Heart left ventricle (tissue), 16 donors: ENCODE data around the gene ADRM1. TPM values are rescaled to one million over a fixed set of nuclear protein-coding genes. Genes with fewer than 3 reads are reported as not detected.

Source experiments
- ATAC-seq, 4 donors: fragments of 200-7000 bp; cut with Tn5 transposase; one replicate each; pipeline ENCODE4 v1.9.1; 2020 to 2022; ENCODE audit warnings: moderate library complexity in 4 of 4, mild to moderate bottlenecking in 3 of 4, moderate number of reproducible peaks in 1 of 4
- DNase-seq, 5 donors: peaks; one replicate each; pipeline ENCODE4 v3.0.0-alpha.2; 2020
- H3K27ac ChIP-seq, 12 donors: fragments of 200-600 bp; sonication (generic) in 4 of 12; one replicate each; pipeline versions ENCODE4 v1.5.0 to v1.8.0; 2016 to 2022; ENCODE audit warnings: mild to moderate bottlenecking in 2 of 12
- H3K27me3 ChIP-seq, 9 donors: fragments of 200-600 bp; sonication (generic) in 2 of 9; one replicate each; pipeline versions ENCODE4 v1.5.1 to v1.8.0; 2016 to 2022; ENCODE audit warnings: mild to moderate bottlenecking in 3 of 9
- H3K36me3 ChIP-seq, 9 donors: fragments of 200-600 bp; sonication (generic) in 2 of 9; one replicate each; pipeline versions ENCODE4 v1.5.0 to v1.8.0; 2018 to 2022; ENCODE audit warnings: mild to moderate bottlenecking in 2 of 9
- H3K4me1 ChIP-seq, 12 donors: fragments of 200-600 bp; sonication (generic) in 4 of 12; one replicate each; pipeline versions ENCODE4 v1.5.0 to v1.8.0; 2016 to 2022; ENCODE audit warnings: mild to moderate bottlenecking in 3 of 12
- H3K4me3 ChIP-seq, 12 donors: fragments of 200-600 bp; sonication (generic) in 4 of 12; one replicate each; pipeline versions ENCODE4 v1.5.0 to v1.8.0; 2017 to 2022; ENCODE audit warnings: mild to moderate bottlenecking in 9 of 12, moderate library complexity in 4 of 12
- H3K9me3 ChIP-seq, 12 donors: fragments of 200-600 bp; sonication (generic) in 4 of 12; one replicate each; pipeline versions ENCODE4 v1.5.0 to v1.8.0; 2016 to 2022; ENCODE audit warnings: mild to moderate bottlenecking in 1 of 12
- CTCF ChIP-seq, 12 donors: fragments of 200-600 bp; sonication (generic) in 4 of 12; IDR thresholded peaks; one replicate each; pipeline versions ENCODE4 v1.5.0 to v1.8.0; 2018 to 2022; ENCODE audit warnings: antibody characterized with exemption in 12 of 12, mild to moderate bottlenecking in 5 of 12
- POLR2A ChIP-seq, 2 donors: fragments of 450-650 bp; IDR thresholded peaks; one replicate each; pipeline ENCODE4 v1.6.1; 2017; ENCODE audit warnings: antibody characterized with exemption in 2 of 2, mild to moderate bottlenecking in 2 of 2, moderate library complexity in 2 of 2
- whole genome bisulfite sequencing, 4 donors: extraction: QIAGEN DNeasy Blood & Tissue Kit in 2 of 4; methylation state at CpG; one replicate each; pipeline versions ENCODE4 v1.1.5 to v1.1.7; 2013 to 2018; 5-methylcytosine and 5-hydroxymethylcytosine counted together
- intact Hi-C, 10 donors: fragments of 100-400 bp; cut with DNase I; formaldehyde crosslinking; loops; one replicate each; pipeline versions ENCODE4 v1.11.1 to v1.14.2; 2022
- polyA plus RNA-seq, 2 donors: library from polyadenylated mRNA; stranded (reverse); fragments of 200-250 nt; gene quantifications; one replicate each; pipeline ENCODE4 v1.2.3, GENCODE V29; 2013
- total RNA-seq, 9 donors: library from RNA; depleted of rRNA in 2 of 9; stranded (reverse); fragments of >200 nt in 2 of 9; fragmentation: NEBNext Ultra II Directional in 3 of 9; extraction: Animal tissue kit (Norgen Biotek cat#: 25700) in 3 of 9; gene quantifications; one replicate each; pipeline versions ENCODE4 v1.1.0 to v1.2.4, GENCODE V29; 2016 to 2023
- donor health status: ischemic (EF 13 %, LVEDD 7.1; RV severe dilation, severe dysfunction).
- donor health status: healthy with polysubstance abuse.
- donor health status: DM: no; HTN: yes; CAD: no.
- donor health status: DM: no; HTN: no; CAD: no.
- donor health status: ischemic (EF 25% LVEDD 6.9; RV normal size, moderate dysfunction).
- donor health status: ischemic (EF 25% LVEDD 5.7; RV mildly dilated, moderate dysfunction).
- donor health status: healthy.
- donor health status: DM: yes; HTN: yes; CAD: no.
- donor health status: ischemic (EF 35%, LVEDD 5.7; RV mildly dilated, moderate dysfunction).
- donor health status: nonischemic (EF 11% LVEDD 7.7; RV severe dilation, severe dysfunction).
- donor health status: DM: yes; HTN: yes; CAD: no.
- donor health status: PGD.
- donor health status: ischemic (EF 29% LVEDD 5.4; RV normal size, mild dysfunction).
- donor health status: nonischemic (EF 23%, LVEDD 6.1; RV moderate dilation, normal function).

Gene ADRM1
- total and polyA plus RNA-seq, 11 donors: 66.8 to 218 (median 79.9) TPM

DNA sequence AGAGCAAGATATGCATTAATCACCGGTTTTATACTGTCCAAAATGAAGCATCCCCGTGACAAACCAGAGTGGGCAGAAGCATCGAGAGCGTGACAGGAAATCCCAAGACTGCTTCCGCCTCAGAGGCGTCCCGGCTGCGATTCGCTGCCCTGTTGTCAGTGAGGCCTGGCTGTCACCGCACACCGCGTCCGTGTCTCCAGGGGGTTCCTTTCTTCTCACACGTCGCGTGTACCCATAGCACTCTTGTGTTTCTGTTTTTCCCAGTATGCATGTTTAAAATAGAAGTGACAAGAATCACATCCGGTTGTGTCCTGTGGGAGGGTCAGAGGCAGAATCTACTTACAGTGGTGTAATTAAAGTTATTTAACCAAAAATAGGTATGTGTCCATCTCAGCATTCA, 8.3 kb upstream of the ADRM1 start:
- DNase-seq: no peak
- Histone ChIP-seq H3K4me1 (peaks cover 0 to 5% (median 0%) of the 10 kb centered on the region in 12 donors), H3K27ac (no peak overlapping the region), H3K9me3 (no peaks in the 10 kb centered on the region), H3K27me3 (no peaks in the 10 kb centered on the region), H3K4me3 (no peak overlapping the region), H3K36me3 (peaks cover 0 to 89% (median 75%) of the 10 kb centered on the region in 9 donors)
- WGBS, 4 donors: 64 to 76% (median 69%) methylated on average over 17 of the region's 17 CpGs
- ATAC-seq: no peak
- TF ChIP-seq POLR2A (IDR thresholded peaks at IDR 0.05): no peak
- TF ChIP-seq CTCF (IDR thresholded peaks at IDR 0.05): no peak
- intact Hi-C loops: loop anchor here in 1 of 10 donors (10.0 kb wide), 1 partner anchor 200 kb away; no protein-coding TSS in a partner anchor

DNA sequence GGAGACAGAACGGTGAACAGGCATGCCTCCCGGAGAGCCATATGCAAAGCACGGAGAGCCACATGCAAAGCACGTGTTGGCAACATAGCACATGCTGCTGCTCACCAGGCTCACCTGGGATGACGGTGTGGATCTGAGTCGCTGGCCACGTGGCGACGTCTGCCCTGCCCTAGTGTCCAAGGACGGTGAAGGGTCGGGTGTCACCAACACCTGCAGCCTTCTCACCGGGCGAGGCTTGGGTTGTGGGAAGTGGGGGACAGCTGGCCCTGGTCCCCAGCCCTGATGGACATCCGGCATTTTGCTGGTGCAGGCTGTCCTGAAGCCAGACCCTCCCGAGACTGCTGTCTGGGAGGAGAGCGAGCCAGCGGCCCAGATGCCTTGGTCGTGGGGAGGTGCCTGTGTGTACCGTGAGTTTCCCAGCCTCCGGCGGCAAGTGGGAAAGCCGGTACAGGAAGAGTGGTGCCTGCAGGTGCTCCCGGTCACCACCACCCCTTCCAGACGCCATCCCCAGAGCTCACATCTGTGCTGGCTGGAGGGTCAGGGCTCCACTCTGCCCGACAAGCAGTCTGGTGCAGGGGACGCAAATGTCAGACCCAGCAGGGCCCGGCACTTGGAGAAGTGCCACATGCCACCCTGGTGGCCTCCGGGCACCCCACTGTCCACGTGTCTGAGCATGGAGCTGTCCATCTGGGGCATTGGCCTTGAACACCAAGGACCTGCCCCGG, 5.9 kb upstream of the ADRM1 start:
- intact Hi-C loops: loop anchor here in 1 of 10 donors (10.0 kb wide), 1 partner anchor 198 kb away; no protein-coding TSS in a partner anchor
- WGBS, 4 donors: 81 to 89% (median 84%) methylated on average over 25 to 30 of the region's 30 CpGs

DNA sequence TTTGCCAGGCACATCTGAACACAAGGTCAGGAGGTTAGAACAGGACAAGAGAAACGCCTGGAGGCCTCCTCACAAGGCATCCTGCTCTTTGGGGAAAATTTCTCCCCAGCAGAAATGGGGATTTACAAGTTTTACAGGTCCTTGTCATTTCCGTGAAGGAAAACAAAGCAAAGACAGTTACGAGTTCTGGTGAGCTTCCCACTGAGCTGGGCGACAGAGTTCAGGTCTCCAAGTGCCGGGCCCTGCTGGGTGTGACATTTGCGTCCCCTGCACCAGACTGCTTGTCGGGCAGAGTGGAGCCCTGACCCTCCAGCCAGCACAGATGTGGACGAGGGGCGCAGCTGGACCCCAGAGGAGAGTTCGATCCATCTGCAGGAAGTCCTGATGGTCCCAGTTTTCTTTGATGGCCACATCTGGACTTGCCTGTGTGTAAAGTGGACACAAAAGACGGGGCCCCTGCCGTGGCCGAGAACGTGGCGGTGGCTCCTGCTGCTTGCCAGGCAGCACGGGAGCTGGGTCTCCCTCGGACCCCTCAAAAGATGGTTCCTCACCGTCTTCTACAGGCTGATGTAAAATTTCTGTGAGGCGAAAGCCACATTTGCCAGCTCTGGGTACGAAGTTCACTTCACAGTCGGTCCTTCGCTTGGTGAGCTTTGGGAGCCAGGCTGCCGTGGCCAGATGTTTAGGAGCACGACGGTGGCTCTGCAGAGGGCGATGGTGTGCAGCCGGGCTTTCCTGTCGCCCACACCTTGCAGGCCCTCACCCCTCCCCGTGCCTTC, 5.2 kb upstream of the ADRM1 start:
- peak overlapping the region in 3 of 12 donors; percentile 18 to 39 (median 27) for H3K27ac ChIP-seq
- ATAC-seq (no peak), DNase-seq (peak in 1 of 5 donors; percentile 58)
- H3K36me3 ChIP-seq: peaks cover 0 to 57% (median 46%) of the 10 kb centered on the region in 9 donors
- H3K4me3 ChIP-seq: no peak overlapping the region
- intact Hi-C loops: loop anchor here in 1 of 10 donors (10.0 kb wide), 1 partner anchor 197 kb away; no protein-coding TSS in a partner anchor
- H3K9me3 ChIP-seq: no peaks in the 10 kb centered on the region
- no peak for TF ChIP-seq CTCF (IDR thresholded peaks at IDR 0.05)
- peaks cover 0 to 8% (median 0%) of the 10 kb centered on the region in 12 donors for H3K4me1 ChIP-seq
- H3K27me3 ChIP-seq: no peaks in the 10 kb centered on the region
- WGBS, 4 donors: 84 to 87% (median 86%) methylated on average over 24 to 29 of the region's 29 CpGs

More for the DNA sequence above, 5.9 kb upstream of the ADRM1 start:
- H3K4me3 ChIP-seq: no peak overlapping the region
- no peaks in the 10 kb centered on the region for H3K9me3 ChIP-seq
- DNase-seq (peak in 2 of 5 donors; percentile 47 to 58), ATAC-seq (peak in 2 of 4 donors; percentile 5 to 12)
- no peak for TF ChIP-seq POLR2A (IDR thresholded peaks at IDR 0.05)
- TF ChIP-seq CTCF (IDR thresholded peaks at IDR 0.05): no peak
- H3K27ac ChIP-seq: peak overlapping the region in 4 of 12 donors; percentile 4 to 39 (median 20)
- H3K36me3 ChIP-seq: peaks cover 0 to 65% (median 53%) of the 10 kb centered on the region in 9 donors
- H3K27me3 ChIP-seq: no peaks in the 10 kb centered on the region
- H3K4me1 ChIP-seq: peaks cover 0 to 8% (median 0%) of the 10 kb centered on the region in 12 donors
